ENCODE results near the gene CDK14. TPM values are rescaled to one million over a fixed set of nuclear protein-coding genes. Genes with fewer than 3 reads are reported as not detected.

CDK14 gene
- polyA plus RNA-seq, 3 donors: 1.7 to 2.5 (median 2.1) TPM

- Histone ChIP-seq H3K4me2 (replicated peaks; ENCODE audit: extremely low read depth, low read length, poor library complexity, severe bottlenecking) (no peak overlapping the region), H3K4me3 (replicated peaks in 1 of 3; ENCODE audit: low read depth in 2 of 3, low read length in 3 of 3) (no peak overlapping the region), H3K27ac (ENCODE audit: low read depth in 1 of 2, low read length in 2 of 2) (no peak overlapping the region), H3K9ac (ENCODE audit: insufficient read depth, low read length, poor library complexity, severe bottlenecking) (no peak overlapping the region), H3K27me3 (ENCODE audit: control insufficient read depth in 2 of 2, insufficient read depth in 2 of 2, low read length in 2 of 2) (no peaks in the 10 kb centered on the region), H3K9me3 (replicated peaks in 1 of 2; ENCODE audit: control insufficient read depth in 1 of 2, insufficient read depth in 1 of 2, low read length in 2 of 2) (no peaks in the 10 kb centered on the region), H3K36me3 (replicated peaks in 1 of 2; ENCODE audit: control insufficient read depth in 1 of 2, insufficient read depth in 2 of 2, low read length in 2 of 2) (no peaks in the 10 kb centered on the region), H4K20me1 (ENCODE audit: insufficient read depth, low read length) (no peaks in the 10 kb centered on the region), H3K79me2 (ENCODE audit: insufficient read depth, low read length) (no peaks in the 10 kb centered on the region), H2AFZ (ENCODE audit: insufficient read depth, low read depth, low read length, poor library complexity, severe bottlenecking) (no peak overlapping the region), H3K4me1 (ENCODE audit: control insufficient read depth in 1 of 2, insufficient read depth in 2 of 2, low read length in 2 of 2) (no peaks in the 10 kb centered on the region)
- no peak for DNase-seq
- peaks cover 0 to 8% (median 2%) of the 10 kb centered on the region in 7 donors for H3K9me3 Mint-ChIP-seq
- no peak for TF ChIP-seq CTCF (IDR thresholded peaks at IDR 0.05)
- 97% methylated on average over 3 of the region's 6 CpGs for WGBS (ENCODE audit: insufficient coverage)
- intact Hi-C loops (cut with micrococcal nuclease): no loop called here
- no peaks in the 10 kb centered on the region for H3K4me1 Mint-ChIP-seq
- peaks cover 2 to 12% of the 10 kb centered on the region in 2 donors for H3K36me3 Mint-ChIP-seq
- H3K4me3 Mint-ChIP-seq: no peak overlapping the region
- no peaks in the 10 kb centered on the region for H3K27me3 Mint-ChIP-seq (ENCODE audit: low read depth in 3 of 3)
- no peak overlapping the region for H3K27ac Mint-ChIP-seq
Measured at GRCh38 chr7:90931986-90932916, 336.1 kb downstream of the CDK14 start.

GRCh38 chr7:90933041-90933440 lies 336.9 kb downstream of the CDK14 start:
- Histone ChIP-seq H3K36me3 (replicated peaks in 1 of 2; ENCODE audit: control insufficient read depth in 1 of 2, insufficient read depth in 2 of 2, low read length in 2 of 2) (no peaks in the 10 kb centered on the region), H3K27me3 (ENCODE audit: control insufficient read depth in 2 of 2, insufficient read depth in 2 of 2, low read length in 2 of 2) (no peaks in the 10 kb centered on the region), H3K9me3 (replicated peaks in 1 of 2; ENCODE audit: control insufficient read depth in 1 of 2, insufficient read depth in 1 of 2, low read length in 2 of 2) (no peaks in the 10 kb centered on the region), H4K20me1 (ENCODE audit: insufficient read depth, low read length) (no peaks in the 10 kb centered on the region), H3K4me1 (ENCODE audit: control insufficient read depth in 1 of 2, insufficient read depth in 2 of 2, low read length in 2 of 2) (no peaks in the 10 kb centered on the region), H3K4me3 (replicated peaks in 1 of 3; ENCODE audit: low read depth in 2 of 3, low read length in 3 of 3) (no peak overlapping the region), H3K79me2 (ENCODE audit: insufficient read depth, low read length) (no peaks in the 10 kb centered on the region), H3K27ac (ENCODE audit: low read depth in 1 of 2, low read length in 2 of 2) (no peak overlapping the region), H2AFZ (ENCODE audit: insufficient read depth, low read depth, low read length, poor library complexity, severe bottlenecking) (no peak overlapping the region), H3K4me2 (replicated peaks; ENCODE audit: extremely low read depth, low read length, poor library complexity, severe bottlenecking) (no peak overlapping the region), H3K9ac (ENCODE audit: insufficient read depth, low read length, poor library complexity, severe bottlenecking) (no peak overlapping the region)
- no peak overlapping the region for H3K27ac Mint-ChIP-seq
- 100% methylated on average over 1 of the region's 3 CpGs for WGBS (ENCODE audit: insufficient coverage)
- no peaks in the 10 kb centered on the region for H3K27me3 Mint-ChIP-seq (ENCODE audit: low read depth in 3 of 3)
- DNase-seq: no peak
- H3K36me3 Mint-ChIP-seq: peaks cover 2 to 9% of the 10 kb centered on the region in 2 donors
- no peak for TF ChIP-seq CTCF (IDR thresholded peaks at IDR 0.05)
- intact Hi-C loops (cut with micrococcal nuclease): no loop called here
- no peak overlapping the region for H3K4me3 Mint-ChIP-seq
- no peaks in the 10 kb centered on the region for H3K4me1 Mint-ChIP-seq
- peaks cover 0 to 8% (median 2%) of the 10 kb centered on the region in 7 donors for H3K9me3 Mint-ChIP-seq
